K562 (cell line): ENCODE measurements around the gene IRF2.
A peak's percentile ranks its signal among the peaks of the same experiment; 100 is the strongest.

Experiments used
- ATF7 ChIP-seq: fragments of 450-650 bp; IDR thresholded peaks from 2 replicates; pipeline ENCODE4 v1.7.1; 2014; ENCODE audit warnings: mild to moderate bottlenecking, moderate library complexity
- CREB1 ChIP-seq, 2 experiments: sonication (generic) in 1 of 2; formaldehyde crosslinking in 1 of 2; IDR thresholded peaks; 2 replicates each; pipeline versions ENCODE4 v1.6.1 to v1.8.0; 2012 to 2022; ENCODE audit warnings: inconsistent platforms in 1 of 2, mild to moderate bottlenecking in 1 of 2, missing genetic modification reagents in 1 of 2, moderate library complexity in 1 of 2
- CTCF ChIP-seq, 3 experiments: IDR thresholded peaks in 2 of 3; conservative IDR thresholded peaks in 1 of 3; 2 replicates each; pipeline ENCODE4 v1.5.1; 2011 to 2012; ENCODE audit warnings: low read length in 3 of 3, mild to moderate bottlenecking in 3 of 3, control low read depth in 2 of 3, improper control_type of control experiment in 1 of 3, inconsistent platforms in 1 of 3, low read depth in 1 of 3, mixed read lengths in 1 of 3, moderate library complexity in 1 of 3; ENCODE audit not compliant: insufficient read depth in 2 of 3
- DEAF1 ChIP-seq: fragments of 450-650 bp; formaldehyde crosslinking; IDR thresholded peaks from 2 replicates; pipeline ENCODE4 v1.4.0; 2020; ENCODE audit warnings: mild to moderate bottlenecking, moderate library complexity
- EP300 ChIP-seq: IDR thresholded peaks from 2 replicates; pipeline ENCODE4 v1.6.1; 2012; ENCODE audit warnings: low read length, improper control_type of control experiment
- MTA2 ChIP-seq: fragments of 450-650 bp; IDR thresholded peaks from 2 replicates; pipeline ENCODE4 v1.6.1; 2016; ENCODE audit warnings: low read depth
- PCBP1 ChIP-seq: fragments of 200-400 bp; formaldehyde crosslinking; IDR thresholded peaks from 2 replicates; pipeline ENCODE4 v1.6.1; 2018; ENCODE audit warnings: mild to moderate bottlenecking, low read depth, low read length; ENCODE audit not compliant: poor library complexity, severe bottlenecking
- POLR2AphosphoS5 ChIP-seq: IDR thresholded peaks from 2 replicates; pipeline ENCODE4 v1.6.1; 2011; ENCODE audit warnings: mild to moderate bottlenecking, low read depth, low read length, moderate library complexity; ENCODE audit not compliant: control insufficient read depth, insufficient read depth
- PRPF4 ChIP-seq: fragments of 200-400 bp; formaldehyde crosslinking; IDR thresholded peaks from one replicate; pipeline ENCODE4 v1.6.1; 2017; ENCODE audit warnings: low read length, low read depth, mild to moderate bottlenecking; ENCODE audit not compliant: insufficient read depth, poor library complexity, severe bottlenecking
- RNF2 ChIP-seq: sonication (generic); IDR thresholded peaks from 2 replicates; pipeline ENCODE4 v1.6.1; 2016
- SETDB1 ChIP-seq: IDR thresholded peaks from one replicate; pipeline ENCODE4 v1.6.1; 2012; ENCODE audit warnings: low read length, control low read depth, inconsistent platforms
- SMARCA5 ChIP-seq: fragments of 450-650 bp; IDR thresholded peaks from 2 replicates; pipeline ENCODE4 v1.6.1; 2016
- ZNF124 ChIP-seq: sonication (generic); formaldehyde crosslinking; IDR thresholded peaks from 2 replicates; pipeline ENCODE4 v1.8.1; 2022; ENCODE audit warnings: missing genetic modification reagents
- ZNF3 ChIP-seq: fragments of 250-450 bp; sonication (Bioruptor Pico); IDR thresholded peaks from 2 replicates; pipeline ENCODE4 v1.5.0; 2021; ENCODE audit warnings: mild to moderate bottlenecking, moderate library complexity

GRCh38 chr4:184451726-184452125, 22.6 kb downstream of the IRF2 start:
- TF ChIP-seq DEAF1 (no peak), ATF7 (no peak; the same call in 1 of the 2 replicates), POLR2AphosphoS5 (peak; percentile 85; the same call in 1 of the 2 replicates), PCBP1 (no peak), PRPF4 (no peak), EP300 (peak; percentile 90), ZNF124 (CRISPR knock-in tag) (no peak), SETDB1 (no peak), CTCF (IDR thresholded peaks at IDR 0.05 in 2 of 3, conservative IDR thresholded peaks at IDR 0.05 in 1 of 3; ENCODE audit: insufficient read depth in 2 of 3, low read depth in 1 of 3, low read length in 3 of 3) (no peak), ZNF3 (CRISPR knock-in tag) (no peak), SMARCA5 (no peak), MTA2 (peak; percentile 82), CREB1 (IDR thresholded peaks at IDR 0.05) (no peak), CREB1 (CRISPR knock-in tag; IDR thresholded peaks at IDR 0.05) (no peak), RNF2 (peak; percentile 65)
